ENCODE measurements around the gene NLGN1. TPM values are rescaled to one million over a fixed set of nuclear protein-coding genes. Genes with fewer than 3 reads are reported as not detected.

Gene NLGN1
- total and polyA plus RNA-seq, 12 donors, result 0.13 to 3.7 (median 0.84) TPM

DNA sequence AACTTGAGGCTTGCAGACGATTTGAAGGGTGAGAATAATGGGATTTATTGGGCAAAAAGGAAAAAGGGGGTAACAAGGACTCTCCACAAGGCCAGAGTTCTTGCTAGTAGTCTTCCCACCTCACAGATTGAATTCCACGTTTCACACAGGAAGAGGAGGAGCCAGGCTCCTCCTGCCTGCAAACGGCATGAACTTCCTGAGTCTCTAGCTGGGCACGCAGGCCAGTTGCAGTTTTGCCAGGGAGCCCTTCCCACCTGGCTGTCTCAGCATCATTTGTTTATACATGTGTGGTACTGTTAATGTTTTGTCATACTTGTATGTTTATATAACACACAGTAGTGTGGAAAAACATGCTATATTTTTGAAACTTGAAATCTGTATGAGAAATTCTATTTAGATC is 155.0 kb downstream of the NLGN1 start:
- Histone ChIP-seq H3K27me3 (no peaks in the 10 kb centered on the region), H3K36me3 (replicated peaks in 1 of 2) (no peaks in the 10 kb centered on the region), H3K27ac (no peak overlapping the region), H3K4me3 (no peak overlapping the region), H3K4me1 (replicated peaks in 1 of 2) (no peaks in the 10 kb centered on the region), H3K9me3 (replicated peaks in 1 of 3) (no peaks in the 10 kb centered on the region)
- TF ChIP-seq, protein P1, sequence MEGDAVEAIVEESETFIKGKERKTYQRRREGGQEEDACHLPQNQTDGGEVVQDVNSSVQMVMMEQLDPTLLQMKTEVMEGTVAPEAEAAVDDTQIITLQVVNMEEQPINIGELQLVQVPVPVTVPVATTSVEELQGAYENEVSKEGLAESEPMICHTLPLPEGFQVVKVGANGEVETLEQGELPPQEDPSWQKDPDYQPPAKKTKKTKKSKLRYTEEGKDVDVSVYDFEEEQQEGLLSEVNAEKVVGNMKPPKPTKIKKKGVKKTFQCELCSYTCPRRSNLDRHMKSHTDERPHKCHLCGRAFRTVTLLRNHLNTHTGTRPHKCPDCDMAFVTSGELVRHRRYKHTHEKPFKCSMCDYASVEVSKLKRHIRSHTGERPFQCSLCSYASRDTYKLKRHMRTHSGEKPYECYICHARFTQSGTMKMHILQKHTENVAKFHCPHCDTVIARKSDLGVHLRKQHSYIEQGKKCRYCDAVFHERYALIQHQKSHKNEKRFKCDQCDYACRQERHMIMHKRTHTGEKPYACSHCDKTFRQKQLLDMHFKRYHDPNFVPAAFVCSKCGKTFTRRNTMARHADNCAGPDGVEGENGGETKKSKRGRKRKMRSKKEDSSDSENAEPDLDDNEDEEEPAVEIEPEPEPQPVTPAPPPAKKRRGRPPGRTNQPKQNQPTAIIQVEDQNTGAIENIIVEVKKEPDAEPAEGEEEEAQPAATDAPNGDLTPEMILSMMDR (IDR thresholded peaks at IDR 0.05), result no peak
- TF ChIP-seq POLR2A (IDR thresholded peaks at IDR 0.05), result no peak
- DNase-seq, result no peak
- intact Hi-C loops (cut with DNase I), result no loop called here
- WGBS, 4 donors, result 32 to 45% (median 39%) methylated on average over 4 of the region's 4 CpGs

DNA sequence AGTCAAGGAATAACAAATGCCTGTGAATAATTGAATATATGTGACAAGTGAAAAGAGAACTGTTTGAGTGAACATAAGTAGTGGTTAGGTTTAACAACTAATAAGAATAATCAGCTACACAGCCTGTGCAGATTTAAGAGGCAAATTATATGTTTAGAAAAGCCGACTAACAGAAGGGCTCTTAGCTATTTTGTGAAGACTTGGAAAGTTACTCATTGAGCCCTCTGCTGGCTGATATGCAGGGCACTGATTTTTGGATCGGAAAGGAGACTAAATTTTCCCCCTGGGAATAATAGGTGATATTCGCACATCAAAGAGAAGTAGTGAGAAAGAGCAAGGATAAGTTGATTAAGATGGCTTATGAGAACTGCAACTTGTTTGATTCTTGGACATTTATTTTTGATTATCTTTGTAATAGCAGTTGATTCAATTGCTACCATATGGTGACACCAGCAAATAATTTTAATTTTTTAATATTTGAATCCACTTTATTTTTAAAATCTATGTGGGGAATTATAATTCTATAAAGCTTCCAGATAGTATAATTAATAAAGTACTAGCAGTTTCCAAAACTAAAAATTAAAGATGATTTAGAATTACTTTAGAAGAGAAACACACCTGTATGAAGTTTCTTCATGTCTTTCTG is 156.2 kb downstream of the NLGN1 start:
- TF ChIP-seq, protein P1 (IDR thresholded peaks at IDR 0.05), result peak; percentile 30 to 69 (median 46)
- no peak for TF ChIP-seq POLR2A (IDR thresholded peaks at IDR 0.05)
- no peak overlapping the region for H3K4me3 ChIP-seq
- WGBS, 4 donors, result 12 to 18% (median 17%) methylated on average over 3 of the region's 3 CpGs
- no peaks in the 10 kb centered on the region for H3K9me3 ChIP-seq (replicated peaks in 1 of 3)
- peak in 2 of 7 donors; percentile 9 to 13 for DNase-seq
- intact Hi-C loops (cut with DNase I), result no loop called here
- H3K4me1 ChIP-seq (replicated peaks in 1 of 2), result no peaks in the 10 kb centered on the region
- no peak overlapping the region for H3K27ac ChIP-seq
- H3K36me3 ChIP-seq (replicated peaks in 1 of 2), result no peaks in the 10 kb centered on the region
- no peaks in the 10 kb centered on the region for H3K27me3 ChIP-seq

DNA sequence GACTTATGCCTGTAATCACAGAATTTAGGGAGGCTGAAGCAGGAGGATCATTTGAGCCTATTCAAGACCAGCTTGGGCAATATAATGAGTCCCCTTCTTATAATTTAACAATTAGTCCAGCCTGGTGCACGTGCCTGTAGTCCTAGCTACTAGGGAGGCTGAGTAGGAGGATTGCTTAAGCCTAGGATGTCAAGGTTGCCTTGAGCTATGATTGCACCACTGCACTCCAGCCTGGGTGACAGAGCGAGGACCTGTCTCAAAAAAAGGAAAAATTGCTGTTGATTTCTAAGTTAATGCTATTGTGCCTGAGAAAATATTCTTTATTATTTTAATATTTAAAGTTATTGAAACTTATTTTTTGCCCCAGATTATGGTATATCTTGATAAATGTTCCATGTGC is 159.0 kb downstream of the NLGN1 start:
- no peak for DNase-seq
- no peaks in the 10 kb centered on the region for H3K9me3 ChIP-seq (replicated peaks in 1 of 3)
- no peaks in the 10 kb centered on the region for H3K36me3 ChIP-seq (replicated peaks in 1 of 2)
- 39 to 60% (median 51%) methylated on average over 2 of the region's 2 CpGs for WGBS, 4 donors
- H3K4me1 ChIP-seq (replicated peaks in 1 of 2), result no peaks in the 10 kb centered on the region
- intact Hi-C loops (cut with DNase I), result no loop called here
- no peaks in the 10 kb centered on the region for H3K27me3 ChIP-seq
- H3K4me3 ChIP-seq, result no peak overlapping the region
- no peak overlapping the region for H3K27ac ChIP-seq
- TF ChIP-seq, protein P1 (IDR thresholded peaks at IDR 0.05), result no peak
- TF ChIP-seq POLR2A (IDR thresholded peaks at IDR 0.05), result no peak

DNA sequence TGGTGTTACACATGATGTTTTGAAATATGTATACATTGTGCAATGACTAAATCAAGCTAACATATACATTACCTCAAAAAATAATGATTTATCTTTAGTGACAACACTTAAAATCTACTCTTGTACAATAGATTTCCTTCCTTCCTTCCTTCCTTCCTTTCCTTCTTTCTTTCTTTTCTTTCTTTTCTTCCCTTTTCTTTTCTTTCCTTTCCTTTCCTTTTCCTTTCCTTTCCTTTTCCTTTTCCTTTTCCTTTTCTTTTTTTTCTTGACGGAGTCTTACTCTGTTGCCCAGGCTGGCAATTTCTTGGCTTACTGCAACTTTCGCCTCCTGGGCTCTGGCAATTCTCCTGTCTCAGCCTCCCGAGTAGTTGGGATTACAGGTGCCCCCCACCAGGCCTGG is 170.5 kb downstream of the NLGN1 start:
- no peaks in the 10 kb centered on the region for H3K4me1 ChIP-seq (replicated peaks in 1 of 2)
- H3K9me3 ChIP-seq (replicated peaks in 1 of 3), result no peaks in the 10 kb centered on the region
- intact Hi-C loops (cut with DNase I), result no loop called here
- H3K4me3 ChIP-seq, result no peak overlapping the region
- H3K36me3 ChIP-seq (replicated peaks in 1 of 2), result no peaks in the 10 kb centered on the region
- 82 to 94% (median 92%) methylated on average over 3 of the region's 3 CpGs for WGBS, 4 donors
- no peak for DNase-seq
- H3K27me3 ChIP-seq, result no peaks in the 10 kb centered on the region
- no peak overlapping the region for H3K27ac ChIP-seq
- TF ChIP-seq, protein P1 (IDR thresholded peaks at IDR 0.05), result no peak
- no peak for TF ChIP-seq POLR2A (IDR thresholded peaks at IDR 0.05)
